Myocyte (in vitro differentiated cells): ENCODE results near the gene RASA3. TPM values are rescaled to one million over a fixed set of nuclear protein-coding genes. Genes with fewer than 3 reads are reported as not detected.

Experiments used
- DNase-seq: peaks from one replicate; pipeline ENCODE4 v3.0.0-alpha.2; 2012; ENCODE audit warnings: low read depth
- total RNA-seq: library from RNA; depleted of rRNA; stranded (reverse); fragments of >200 nt; gene quantifications from 2 replicates; pipeline ENCODE4 v1.2.3, GENCODE V29; 2014

The RASA3 gene
- total RNA-seq, 1 donor from 2014 or later, result 36.0 TPM

DNA sequence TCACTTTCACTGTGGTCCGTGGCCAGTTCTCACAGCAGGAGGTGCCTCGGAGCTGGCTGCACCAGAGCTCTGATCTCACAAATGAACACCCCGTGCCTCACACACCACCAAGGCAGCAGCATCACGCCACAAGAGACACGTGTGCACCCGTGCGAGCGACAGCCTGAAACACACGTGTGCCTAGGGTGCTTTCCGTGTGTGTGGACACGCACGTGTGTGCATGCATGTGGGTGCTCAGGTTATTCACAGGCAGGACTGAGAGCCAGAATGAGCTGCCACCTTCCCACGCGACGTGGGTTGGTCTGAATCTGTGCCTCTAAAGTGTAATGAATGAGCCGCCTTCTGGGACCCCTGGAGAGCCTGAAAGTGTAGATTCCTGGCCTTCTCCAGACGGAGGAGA is 90.9 kb downstream of the RASA3 start:
- DNase-seq, result no peak

DNA sequence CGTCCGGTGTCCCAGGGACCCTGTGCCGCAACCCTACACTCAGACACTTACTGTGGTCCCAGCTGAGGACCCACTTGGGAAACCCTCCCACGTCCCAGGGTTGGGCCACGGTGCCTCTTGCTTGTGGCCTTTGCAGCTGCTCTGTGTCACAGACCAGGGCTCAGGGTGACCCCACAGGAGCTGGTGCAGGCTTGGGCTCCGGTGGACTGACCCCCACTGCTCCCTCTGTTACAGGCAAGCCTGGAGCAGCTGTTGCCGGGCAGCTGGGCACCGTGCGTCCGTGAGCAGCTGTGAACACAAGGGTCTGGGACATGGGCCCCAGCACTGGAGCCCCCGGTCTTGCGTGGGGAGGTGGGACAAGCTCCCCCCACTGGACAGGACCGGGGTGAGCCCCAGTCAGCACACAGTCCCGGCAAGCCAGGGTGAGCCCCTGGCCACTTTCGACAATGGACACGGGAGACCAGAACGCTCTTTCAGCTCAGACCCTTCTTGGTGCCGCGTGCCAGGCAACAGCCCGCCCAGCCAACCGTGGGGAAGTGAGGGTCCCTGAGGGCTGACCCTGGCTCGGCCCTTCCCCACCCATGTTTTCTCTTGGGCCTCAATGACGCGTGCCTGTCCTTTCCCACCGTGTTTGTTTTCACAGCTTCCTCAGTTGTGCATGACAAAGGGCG is 92.8 kb downstream of the RASA3 start:
- DNase-seq, result peak; percentile 75

DNA sequence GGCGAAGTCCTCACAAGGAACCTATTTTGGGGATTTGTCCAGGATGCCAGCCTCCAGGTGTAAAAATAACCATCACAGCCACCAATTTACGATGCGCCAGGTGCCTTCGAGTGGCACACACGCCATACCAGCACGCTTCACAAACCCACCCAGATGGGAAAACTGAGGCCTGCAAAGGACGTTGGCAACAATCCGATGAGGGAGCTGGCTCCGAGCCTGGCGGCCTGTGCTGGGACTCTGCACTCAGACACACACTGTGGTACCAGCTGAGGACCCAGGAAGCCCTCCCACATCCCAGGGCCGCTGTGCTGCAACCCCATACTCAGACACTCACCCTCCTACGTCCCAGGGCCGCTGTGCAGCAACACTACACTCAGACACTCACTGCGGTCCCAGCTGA is 93.5 kb downstream of the RASA3 start:
- DNase-seq, result no peak

DNA sequence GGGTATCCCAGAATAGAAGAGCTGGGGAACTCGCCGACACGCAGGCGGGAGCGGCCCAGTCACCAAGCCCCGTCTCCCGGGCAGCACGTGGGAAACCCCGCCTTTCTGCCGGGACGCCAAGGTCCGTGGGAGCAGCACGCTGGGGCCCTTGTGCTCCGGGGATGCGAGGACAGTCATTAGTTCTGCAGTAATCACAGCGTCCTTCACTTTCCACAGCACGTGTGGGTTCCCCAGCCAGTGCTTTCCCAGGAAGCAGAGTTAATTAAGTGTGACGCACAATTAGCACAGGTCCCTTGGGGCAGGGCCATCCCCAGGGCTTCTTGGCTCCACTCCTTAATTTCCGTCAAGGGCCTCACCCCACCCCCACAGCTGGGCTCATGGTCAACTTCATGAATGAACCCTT is 94.2 kb downstream of the RASA3 start:
- DNase-seq, result no peak

DNA sequence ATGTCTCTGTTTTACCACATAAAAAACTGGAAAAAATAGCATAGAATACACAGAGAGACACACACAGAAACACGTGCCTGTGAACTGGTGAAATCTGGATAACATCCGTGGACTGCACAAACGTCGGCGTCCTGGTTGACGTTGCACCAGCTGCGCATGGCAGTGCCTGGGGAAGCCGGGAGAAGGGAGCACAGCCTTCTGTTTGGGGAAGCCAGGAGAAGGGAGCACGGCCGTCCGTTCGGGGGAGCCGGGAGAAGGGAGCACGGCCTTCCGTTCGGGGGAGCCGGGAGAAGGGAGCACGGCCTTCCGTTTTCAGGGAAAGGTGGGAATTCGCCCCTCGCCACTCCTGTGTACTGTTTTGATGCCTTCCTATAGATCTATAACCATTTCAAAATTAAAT is 94.7 kb downstream of the RASA3 start:
- no peak for DNase-seq

DNA sequence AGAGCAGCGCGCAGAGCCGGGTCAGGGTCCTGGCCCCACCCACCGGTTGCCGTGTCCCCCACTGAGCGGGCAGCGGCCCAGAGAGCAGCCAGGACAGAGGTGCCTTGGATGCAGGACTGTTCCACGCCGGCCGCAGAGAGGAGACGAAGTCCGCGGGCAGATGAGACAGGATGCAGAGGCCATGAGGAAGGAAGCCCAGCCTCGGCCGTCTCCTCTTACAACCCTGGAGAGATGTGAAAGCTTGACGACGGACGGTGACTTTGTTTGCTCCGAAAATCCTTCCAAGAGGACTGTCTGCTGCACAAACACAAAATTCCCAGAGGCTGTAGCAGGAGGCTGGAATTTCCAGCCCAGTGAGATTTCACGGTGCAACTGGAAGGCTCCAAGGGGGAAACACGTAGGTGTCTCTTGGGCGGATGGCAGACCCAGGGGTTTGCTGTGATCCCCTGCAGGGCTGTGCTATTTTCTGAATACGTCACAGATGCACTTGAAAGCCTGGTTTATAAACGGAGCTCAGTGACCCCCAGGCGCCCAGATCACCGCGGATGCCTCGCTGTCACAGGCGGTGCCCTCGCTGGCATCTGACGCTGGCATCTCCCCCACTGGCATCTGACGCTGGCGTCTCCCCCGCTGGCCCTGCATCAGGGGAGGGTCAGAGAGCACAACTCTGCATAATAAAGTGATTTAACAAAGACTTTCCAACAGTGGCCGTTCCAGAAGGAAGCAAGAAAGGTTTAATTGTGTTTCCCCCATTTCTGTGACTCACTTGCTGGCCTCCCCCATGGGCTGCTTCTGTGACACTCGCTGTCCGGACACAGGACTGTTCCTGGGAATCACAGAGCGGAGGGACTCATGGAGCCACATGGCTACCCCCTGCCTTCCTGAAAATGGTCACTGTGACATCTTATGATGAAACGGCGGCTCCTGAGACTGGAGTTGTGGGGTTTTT is 96.6 kb downstream of the RASA3 start:
- DNase-seq, result no peak

DNA sequence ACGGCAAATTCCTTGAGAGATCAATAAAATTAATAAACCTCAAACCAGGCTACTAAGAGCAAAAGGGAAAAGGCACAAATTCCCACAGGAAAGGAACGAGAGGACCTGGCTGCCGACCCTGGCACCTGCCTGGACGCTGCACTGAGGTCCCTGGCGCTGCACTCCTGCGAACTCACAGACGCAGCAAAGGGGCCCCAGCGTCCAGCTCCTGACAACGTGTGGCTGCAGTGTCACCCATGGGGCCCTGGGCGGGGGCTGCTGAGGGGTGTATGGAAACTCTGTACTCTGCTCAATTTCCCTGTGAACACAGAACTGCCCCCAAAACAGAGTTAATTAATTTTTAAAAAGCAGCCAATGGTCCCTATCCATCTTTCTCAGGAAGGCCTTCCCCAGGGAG is 97.2 kb downstream of the RASA3 start:
- no peak for DNase-seq

DNA sequence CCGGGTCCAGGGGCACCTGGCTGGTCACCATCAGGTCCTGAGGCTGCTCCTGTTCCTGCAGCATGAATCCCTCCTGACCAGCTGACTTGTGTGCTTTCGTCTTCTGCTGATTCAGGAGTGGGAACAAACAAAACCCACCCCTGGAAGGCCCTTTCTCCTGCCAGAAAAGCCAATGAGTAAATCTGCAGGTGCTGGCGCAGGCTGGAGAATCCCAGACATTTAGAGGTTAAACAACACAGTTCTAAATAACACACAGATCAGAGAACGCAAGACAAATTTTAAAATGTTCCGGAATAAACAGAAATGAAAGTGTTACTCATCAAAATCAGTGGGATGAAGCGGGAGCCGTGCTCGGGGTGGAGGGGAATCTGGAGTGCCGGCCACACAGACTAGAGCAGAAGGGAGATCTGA is 97.9 kb downstream of the RASA3 start:
- DNase-seq, result no peak

DNA sequence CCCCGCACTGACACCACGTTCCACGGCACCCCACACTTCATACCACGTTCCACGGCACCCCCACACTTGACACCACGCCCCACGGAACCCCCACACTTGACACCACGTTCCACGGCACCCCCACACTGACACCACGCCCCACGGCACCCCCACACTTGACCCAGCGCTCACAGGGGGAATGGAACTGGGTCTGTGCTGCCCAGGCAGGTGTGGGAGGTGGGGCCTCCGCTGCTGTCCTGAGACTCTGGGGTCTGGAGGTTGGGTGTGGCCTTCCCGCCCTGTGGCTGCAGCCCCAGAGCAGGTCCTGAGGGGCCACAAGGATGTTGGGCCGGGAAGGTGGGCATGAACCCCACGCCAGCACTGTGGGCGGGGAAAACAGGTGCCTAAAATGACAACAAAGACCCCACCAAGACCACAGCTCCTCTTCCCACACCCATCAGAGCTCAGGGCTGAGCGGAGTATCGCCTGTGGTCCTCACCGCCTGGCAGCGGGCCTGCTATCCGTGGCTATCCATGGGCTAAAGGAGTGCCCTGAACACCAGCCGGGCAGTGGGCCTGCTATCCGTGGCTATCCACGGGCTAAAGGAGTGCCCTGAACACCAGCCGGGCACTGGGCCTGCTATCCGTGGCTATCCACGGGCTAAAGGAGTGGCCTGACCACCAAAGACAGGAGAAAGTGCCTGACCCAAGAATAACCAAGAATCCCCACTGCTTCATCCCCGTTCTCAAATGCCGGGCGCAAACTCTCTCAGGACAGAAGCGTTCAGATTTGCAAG is 98.7 kb downstream of the RASA3 start:
- DNase-seq, result peak; percentile 57

DNA sequence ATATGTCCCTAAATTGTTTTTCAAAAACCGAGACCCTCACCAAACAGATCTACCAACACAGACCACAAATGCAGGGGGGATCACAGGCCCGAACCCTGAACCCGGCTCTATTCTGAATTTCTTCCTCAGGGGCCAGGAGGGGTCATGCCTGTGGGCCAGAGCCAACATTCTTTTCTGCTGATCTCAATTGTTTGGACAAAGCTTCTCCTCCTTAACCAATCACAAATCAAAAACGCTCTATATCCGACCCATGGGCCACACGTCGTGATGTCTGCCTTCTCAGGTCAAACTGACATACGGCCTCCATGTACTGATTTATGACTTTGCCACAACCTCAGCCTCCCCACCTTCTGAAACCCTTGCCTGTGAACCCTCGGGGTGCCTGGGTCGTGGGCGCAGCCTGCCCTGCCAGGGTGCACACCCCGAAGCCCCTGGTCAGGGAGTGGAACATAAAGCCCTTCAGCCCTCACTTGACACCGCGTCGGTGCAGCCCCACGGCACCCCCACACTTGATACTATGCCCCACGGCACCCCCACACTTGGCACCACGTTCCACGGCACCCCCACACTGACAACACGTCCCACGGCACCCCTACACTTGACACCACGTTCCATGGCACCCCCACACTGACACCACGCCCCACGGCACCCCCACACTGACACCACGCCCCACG is 100.2 kb downstream of the RASA3 start:
- peak; percentile 69 for DNase-seq

DNA sequence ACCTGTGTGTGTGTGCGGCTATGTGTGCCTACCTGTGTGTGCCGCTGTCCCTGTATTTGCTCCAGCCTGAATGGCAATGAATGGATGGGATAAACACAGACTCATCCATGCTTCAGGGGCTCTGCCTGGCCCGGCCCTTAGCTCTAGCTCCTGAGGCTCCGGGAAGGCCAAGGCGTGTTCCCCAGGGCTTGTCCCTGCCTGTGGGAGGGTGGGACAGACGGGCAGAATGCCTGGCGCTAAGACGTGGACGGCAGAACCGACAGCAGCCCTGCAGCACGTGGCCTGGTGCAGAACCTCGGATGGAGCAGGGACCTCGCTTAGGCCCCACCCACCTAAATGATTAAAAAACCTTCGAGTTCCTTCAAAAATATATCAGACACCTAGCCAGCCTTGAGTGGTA is 100.8 kb downstream of the RASA3 start:
- DNase-seq, result no peak

DNA sequence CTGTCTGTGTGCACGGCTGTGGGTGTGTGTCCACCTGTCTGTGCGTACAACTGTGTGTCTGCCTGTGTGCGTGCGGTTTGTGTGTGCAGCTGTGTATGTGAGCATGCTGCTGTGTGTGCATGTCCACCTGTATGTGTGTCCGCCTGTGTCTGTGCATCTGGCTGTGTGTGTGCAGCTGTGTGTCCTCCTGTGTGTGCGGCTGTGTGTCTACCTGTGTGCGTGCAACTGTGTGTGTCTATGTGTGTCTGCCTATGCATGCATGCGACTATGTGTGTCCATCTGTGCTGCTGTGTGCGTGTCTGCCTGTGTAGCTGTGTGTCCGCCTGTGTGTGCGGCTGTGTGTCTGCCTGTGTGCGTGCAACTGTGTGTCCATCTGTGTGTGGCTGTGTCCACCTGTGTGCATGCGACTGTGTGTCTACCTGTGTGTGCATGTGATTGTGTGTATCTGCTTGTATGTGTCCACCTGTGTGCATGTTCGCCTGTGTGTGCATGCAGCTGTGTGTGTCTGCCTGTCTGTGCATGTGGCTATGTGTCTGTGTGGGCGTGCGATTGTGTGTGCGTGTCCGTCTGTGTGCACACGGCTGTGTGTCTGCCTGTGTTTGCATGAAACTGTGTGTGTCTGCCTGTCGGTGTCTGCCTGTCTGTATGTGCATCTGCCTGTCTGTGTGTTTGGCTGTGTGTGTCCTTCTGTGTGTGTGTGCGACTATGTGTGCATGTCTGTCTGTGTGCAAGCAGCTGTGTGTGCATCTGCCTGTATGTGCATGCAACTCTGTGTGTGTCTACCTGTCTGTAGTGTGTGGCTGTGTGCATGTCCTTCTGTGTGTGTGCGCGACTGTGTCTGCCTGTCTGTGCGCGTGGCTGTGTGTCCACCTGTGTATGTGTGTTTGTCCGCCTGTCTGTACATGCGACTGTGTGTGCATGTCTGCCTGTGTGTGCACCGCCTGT is 101.5 kb downstream of the RASA3 start:
- no peak for DNase-seq

DNA sequence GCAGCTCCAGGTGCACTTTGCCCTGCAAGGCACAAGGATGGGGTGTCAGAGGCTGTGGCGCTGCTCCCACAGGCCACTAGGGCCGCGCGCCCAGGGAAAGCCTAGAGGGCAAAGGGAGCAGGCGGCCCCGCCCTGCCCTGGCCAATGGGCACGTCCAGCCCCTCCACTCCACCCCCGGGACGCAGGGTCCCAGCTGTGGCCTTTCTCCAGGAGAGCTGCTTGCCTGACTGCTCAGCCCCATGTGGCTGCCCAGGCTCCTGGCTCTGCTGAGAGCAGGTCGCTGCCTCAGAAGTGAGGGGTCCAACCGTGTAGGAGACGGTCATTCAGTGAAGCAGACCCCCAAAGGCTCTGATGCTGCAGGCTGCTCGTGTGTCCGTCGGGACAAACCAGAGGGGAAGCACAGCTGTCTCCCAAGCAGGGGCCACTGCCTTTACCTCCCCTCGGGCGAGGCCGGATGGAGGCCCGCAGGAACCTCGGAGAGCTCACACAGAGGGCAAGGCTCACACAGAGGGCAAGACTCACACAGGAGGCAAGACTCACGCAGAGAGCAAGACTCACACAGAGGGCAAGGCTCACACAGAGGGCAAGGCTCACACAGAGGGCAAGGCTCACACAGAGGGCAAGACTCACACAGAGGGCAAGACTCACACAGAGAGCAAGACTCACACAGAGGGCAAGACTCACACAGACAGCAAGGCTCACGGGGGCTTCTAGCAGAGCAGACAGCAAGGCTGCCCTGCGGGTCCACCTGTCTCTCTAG is 102.4 kb downstream of the RASA3 start:
- no peak for DNase-seq

DNA sequence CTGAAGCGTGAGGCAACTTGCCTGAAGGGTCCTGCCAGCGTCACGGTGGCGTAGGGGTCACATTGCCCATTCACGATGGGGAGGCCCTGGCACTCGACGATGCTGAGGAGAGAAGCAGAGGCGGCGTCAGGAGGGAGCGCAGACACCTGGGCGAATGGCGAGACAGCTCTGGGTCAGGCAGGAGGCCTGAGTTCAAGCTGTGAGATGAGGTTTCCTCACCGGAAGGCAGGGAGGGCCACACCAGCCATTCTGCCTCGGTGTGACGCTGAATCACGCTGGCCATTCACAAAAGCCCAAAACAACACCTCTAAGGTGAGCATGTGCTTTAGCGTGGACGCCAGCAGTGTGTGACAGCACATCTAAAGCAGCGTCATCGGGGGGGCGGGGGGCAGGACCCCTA is 104.6 kb downstream of the RASA3 start:
- no peak for DNase-seq

DNA sequence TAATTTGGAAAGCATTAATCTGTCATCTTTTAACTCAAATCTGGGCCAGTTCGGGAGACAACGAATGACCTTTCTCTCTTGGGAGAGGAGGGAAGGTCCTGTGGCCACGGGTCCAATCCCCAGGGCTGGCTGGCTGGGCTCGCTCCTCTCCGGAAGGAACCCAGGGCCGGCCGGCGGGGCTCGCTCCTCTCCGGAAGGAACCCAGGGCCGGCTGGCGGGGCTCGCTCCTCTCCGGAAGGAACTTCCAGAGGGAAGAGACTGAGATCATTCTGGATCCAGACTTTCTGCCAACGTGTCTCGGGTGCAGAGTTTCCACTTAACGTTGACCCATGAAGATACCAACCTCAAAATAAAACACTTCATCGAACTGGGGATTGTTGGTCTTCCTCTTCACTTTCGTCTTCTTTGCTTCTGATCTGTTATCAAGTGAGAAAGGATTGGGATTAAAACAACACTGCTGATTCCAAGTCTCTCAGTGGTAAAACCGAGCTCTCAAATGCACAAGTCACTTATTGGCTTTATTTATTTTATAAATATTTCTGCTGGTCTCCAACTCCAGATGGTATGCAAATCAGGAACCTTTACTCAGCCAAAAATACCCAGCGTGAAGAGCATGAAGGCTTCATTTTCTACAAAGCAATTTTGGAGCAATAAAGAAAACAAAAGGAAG is 105.2 kb downstream of the RASA3 start:
- DNase-seq, result no peak

DNA sequence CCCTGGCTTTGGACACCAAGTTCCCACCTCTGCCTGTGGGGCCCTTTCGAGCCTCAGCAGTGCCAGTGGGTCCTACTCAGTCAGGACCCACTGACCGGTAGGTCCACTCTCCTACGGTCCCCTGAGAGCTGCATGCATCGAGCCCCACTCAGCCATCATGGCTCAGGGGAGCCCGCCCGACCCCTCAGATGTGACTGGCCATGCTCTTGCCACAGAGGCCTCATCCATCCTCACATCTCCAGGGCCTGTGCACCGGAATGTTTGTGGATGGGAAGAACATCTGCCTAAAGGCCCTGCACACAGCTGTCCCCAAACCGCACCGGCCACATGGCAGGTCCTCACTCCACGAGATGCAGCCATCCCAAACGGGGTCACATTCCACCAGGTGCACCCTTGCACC is 105.9 kb downstream of the RASA3 start:
- DNase-seq, result no peak

DNA sequence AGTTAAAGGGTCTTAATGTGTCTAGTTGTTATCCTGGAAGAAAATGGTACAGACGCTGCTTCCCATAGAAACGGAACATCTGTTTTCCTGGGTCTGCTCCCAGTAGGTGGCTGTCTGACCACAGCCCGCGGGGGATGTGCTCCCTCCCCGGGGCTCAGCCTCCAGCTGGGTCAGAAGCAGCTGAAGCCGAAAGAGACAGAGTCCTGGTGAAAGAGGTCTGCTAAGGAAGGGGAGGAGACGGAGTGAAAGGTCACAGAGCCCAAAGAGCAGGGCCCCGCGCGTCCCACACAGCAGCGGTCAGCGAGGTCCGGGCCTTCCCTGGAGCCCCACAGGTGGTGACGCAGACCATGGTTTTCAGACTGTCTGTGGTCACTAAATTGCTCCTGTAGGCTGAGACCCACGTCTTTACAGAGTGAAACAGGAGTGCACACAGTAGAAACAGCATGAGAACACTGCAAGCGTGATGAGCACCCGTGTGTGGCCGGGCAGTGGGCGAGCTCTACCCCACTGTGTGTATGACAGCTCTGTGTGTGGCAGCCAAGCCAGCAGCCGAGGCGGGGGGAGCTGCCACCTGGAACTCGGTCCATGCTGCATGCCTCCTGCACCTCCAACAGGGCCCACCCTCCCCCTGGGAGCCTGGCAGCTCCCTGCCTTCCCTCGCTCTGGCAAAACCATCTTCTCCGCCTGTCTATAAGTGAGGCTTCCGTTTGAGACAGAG is 106.5 kb downstream of the RASA3 start:
- DNase-seq, result peak; percentile 85

DNA sequence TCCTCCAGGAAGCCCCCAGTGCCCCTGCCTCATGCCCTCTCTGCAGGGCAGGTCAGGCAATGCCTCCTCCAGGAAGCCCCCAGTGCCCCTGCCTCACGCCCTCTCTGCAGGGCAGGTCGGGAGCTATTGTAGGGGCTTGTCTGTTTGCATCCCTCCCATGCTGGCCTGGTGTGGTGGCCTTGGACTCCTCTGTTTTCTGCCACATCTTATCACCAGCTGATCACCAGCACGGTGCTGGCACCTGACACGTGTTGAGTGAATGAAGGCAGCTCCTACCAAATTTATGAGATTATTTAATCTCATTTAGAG is 107.1 kb downstream of the RASA3 start:
- DNase-seq, result no peak
